ENCODE measurements around the gene CLEC4G. TPM values are rescaled to one million over a fixed set of nuclear protein-coding genes. Genes with fewer than 3 reads are reported as not detected.

Gene CLEC4G
- total and polyA plus RNA-seq, 4 experiments from 2014 or later: not detected

DNA sequence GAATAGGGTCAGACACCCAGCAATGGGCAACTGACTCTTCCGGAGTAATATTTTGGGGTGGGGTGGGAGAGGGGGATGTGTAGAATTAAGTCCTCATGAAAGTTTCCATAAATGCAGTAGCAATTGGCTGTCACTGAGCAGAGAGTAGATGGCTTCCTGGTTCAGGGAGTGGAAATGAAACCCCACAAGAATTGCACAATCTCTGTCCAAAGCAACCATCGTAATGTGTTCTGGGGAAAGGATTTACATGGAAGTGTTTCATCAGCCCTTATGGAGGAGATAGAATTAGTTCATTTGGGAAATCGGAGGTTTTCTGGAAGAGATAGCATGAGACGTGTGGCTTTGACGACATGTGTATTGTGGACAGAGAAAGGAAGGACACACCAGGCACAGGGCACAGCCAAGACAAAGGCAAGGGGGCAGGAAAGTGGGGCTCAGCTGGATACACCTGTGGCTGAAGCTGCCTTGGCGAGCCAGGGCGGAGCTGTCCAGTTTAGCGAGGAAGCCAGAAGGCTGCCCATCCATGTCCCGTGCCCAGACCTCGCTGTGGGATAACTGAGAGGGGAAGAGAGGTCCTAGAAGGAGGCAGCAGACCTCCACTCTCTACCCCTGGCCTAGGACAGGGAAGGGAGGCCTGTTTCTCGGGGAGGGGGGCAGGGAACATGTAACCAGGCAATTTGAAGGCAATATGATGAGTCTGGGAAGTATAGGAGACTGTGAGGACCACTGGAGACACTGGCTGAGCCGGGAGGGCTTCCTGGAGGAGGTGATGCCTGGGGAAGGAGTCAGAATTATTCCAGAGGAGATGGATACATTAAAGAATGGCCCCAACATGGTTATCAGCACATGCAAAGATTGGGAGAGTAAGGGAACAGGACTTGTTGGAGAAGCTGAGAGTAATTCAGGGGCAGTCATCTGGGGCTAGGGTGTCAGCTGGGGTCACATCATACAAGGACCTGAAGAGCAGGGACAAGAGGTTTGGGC lies 2.6 kb upstream of the CLEC4G start:
- H3K36me3 ChIP-seq (ENCODE audit: insufficient read depth, low read length): no peaks in the 10 kb centered on the region
- no peak overlapping the region for H3K4me3 ChIP-seq (ENCODE audit: low read length in 2 of 2)
- Mint-ChIP-seq H3K27me3 (peaks cover 19 to 21% of the 10 kb centered on the region in 2 donors), H3K4me1 (peaks cover 0 to 10% (median 6%) of the 10 kb centered on the region in 4 donors), H3K4me3 (no peak overlapping the region), H3K27ac (peak overlapping the region in 1 of 7 donors; percentile 40), H3K9me3 (peaks cover 0 to 1% (median 0%) of the 10 kb centered on the region in 8 donors), H3K36me3 (no peaks in the 10 kb centered on the region)
- H3K27ac ChIP-seq (ENCODE audit: low read depth, low read length): no peak overlapping the region
- POLR2A ChIA-PET (ENCODE audit: partially characterized antibody): no interaction called here
- no peak for DNase-seq
- intact Hi-C loops (cut with micrococcal nuclease): no loop called here
- peaks cover 10% of the 10 kb centered on the region for H3K4me1 ChIP-seq (ENCODE audit: insufficient read depth, low read length)
- H3K9me3 ChIP-seq (ENCODE audit: control insufficient read depth in 1 of 2, low read length in 2 of 2): no peaks in the 10 kb centered on the region
- CTCF ChIA-PET (ENCODE audit: partially characterized antibody): no interaction called here
- H3K27me3 ChIP-seq (ENCODE audit: insufficient read depth, low read length): peaks cover 7% of the 10 kb centered on the region

DNA sequence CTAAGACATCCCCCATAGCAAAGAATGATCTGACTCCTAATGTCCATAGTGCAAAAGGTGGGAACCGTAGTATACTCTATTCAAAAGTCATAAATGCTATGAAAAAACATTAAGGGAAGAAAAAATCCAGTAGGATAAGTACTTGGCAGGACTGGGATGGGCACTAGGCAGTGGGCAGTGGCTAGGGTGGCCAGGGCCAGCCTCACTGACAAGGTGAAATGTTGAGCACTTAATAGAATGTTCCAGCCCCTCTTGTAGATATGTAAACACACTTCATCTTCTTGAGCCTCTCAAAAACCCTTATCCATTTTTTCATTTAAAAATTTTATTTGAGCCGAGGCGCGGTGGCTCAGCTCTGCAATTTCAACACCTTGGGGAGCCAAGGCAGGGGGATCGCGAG lies 1.5 kb upstream of the CLEC4G start:
- Histone ChIP-seq H3K27ac (ENCODE audit: low read depth, low read length) (no peak overlapping the region), H3K4me3 (ENCODE audit: low read length in 2 of 2) (no peak overlapping the region), H3K4me1 (ENCODE audit: insufficient read depth, low read length) (peaks cover 17% of the 10 kb centered on the region), H3K27me3 (ENCODE audit: insufficient read depth, low read length) (peaks cover 19% of the 10 kb centered on the region), H3K9me3 (ENCODE audit: control insufficient read depth in 1 of 2, low read length in 2 of 2) (no peaks in the 10 kb centered on the region), H3K36me3 (ENCODE audit: insufficient read depth, low read length) (no peaks in the 10 kb centered on the region)
- ChIA-PET POLR2A (ENCODE audit: partially characterized antibody) (no interaction called here), CTCF (ENCODE audit: partially characterized antibody) (no interaction called here)
- Mint-ChIP-seq H3K9me3 (peaks cover 0 to 1% (median 0%) of the 10 kb centered on the region in 8 donors), H3K36me3 (no peaks in the 10 kb centered on the region), H3K4me3 (no peak overlapping the region), H3K27ac (no peak overlapping the region), H3K4me1 (peaks cover 2 to 17% (median 12%) of the 10 kb centered on the region in 4 donors), H3K27me3 (peaks cover 30 to 31% of the 10 kb centered on the region in 2 donors)
- DNase-seq: no peak
- intact Hi-C loops (cut with micrococcal nuclease): no loop called here

DNA sequence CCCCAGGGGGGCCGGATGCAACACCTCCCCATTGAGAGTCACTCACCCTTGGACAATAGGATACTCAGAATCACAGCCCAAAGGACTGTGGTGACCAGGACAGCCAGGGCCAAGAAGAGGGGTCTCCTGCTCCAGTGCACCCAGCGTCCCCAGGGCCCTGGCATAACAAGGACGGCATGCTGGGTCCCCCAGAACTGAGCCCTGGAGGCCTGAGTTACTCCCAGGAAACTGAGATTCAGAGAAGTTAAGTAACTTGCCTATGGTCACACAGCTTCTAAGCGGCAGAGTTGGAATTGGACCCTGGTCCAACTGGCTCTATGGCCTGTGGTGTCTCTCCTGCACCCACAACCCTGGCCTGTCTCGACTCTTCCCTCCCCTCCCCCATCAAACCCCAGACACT lies 295 bp downstream of the CLEC4G start:
- H3K9me3 Mint-ChIP-seq: peaks cover 0 to 4% (median 0%) of the 10 kb centered on the region in 8 donors
- DNase-seq: no peak
- H3K27me3 Mint-ChIP-seq: peaks cover 36% of the 10 kb centered on the region in 2 donors
- H3K4me1 ChIP-seq (ENCODE audit: insufficient read depth, low read length): peaks cover 17% of the 10 kb centered on the region
- peaks cover 21% of the 10 kb centered on the region for H3K27me3 ChIP-seq (ENCODE audit: insufficient read depth, low read length)
- no peaks in the 10 kb centered on the region for H3K9me3 ChIP-seq (ENCODE audit: control insufficient read depth in 1 of 2, low read length in 2 of 2)
- POLR2A ChIA-PET (ENCODE audit: partially characterized antibody): no interaction called here
- peak overlapping the region in 1 of 8 donors; percentile 41 for H3K4me3 Mint-ChIP-seq
- peaks cover 2 to 17% (median 12%) of the 10 kb centered on the region in 4 donors for H3K4me1 Mint-ChIP-seq
- no peaks in the 10 kb centered on the region for H3K36me3 Mint-ChIP-seq
- H3K27ac Mint-ChIP-seq: no peak overlapping the region
- CTCF ChIA-PET (ENCODE audit: partially characterized antibody): no interaction called here
- no peak overlapping the region for H3K27ac ChIP-seq (ENCODE audit: low read depth, low read length)
- no peaks in the 10 kb centered on the region for H3K36me3 ChIP-seq (ENCODE audit: insufficient read depth, low read length)
- intact Hi-C loops (cut with micrococcal nuclease): no loop called here
- H3K4me3 ChIP-seq (ENCODE audit: low read length in 2 of 2): no peak overlapping the region

DNA sequence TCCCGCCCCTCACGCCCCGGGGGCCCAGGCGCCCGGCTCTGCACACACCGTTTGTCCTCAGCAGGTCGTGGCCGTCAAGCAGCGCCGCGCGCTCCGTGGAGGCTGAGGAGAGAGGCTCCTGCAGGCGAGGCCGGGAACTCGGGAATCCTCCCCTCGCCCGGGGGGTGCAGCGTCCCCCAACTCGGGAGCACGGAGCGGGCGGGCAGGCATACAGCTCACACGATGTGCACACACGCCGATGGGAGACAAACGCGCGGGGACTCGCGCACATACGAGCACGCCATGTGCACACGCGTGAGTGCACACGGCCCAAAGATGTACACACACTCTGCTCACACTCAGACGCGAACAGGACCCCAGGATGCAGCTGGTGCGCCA lies 703 bp downstream of the CLEC4G start:
- peaks cover 17% of the 10 kb centered on the region for H3K4me1 ChIP-seq (ENCODE audit: insufficient read depth, low read length)
- H3K27ac ChIP-seq (ENCODE audit: low read depth, low read length): no peak overlapping the region
- Mint-ChIP-seq H3K4me1 (peaks cover 2 to 17% (median 12%) of the 10 kb centered on the region in 4 donors), H3K27me3 (peaks cover 35 to 36% of the 10 kb centered on the region in 2 donors), H3K4me3 (peak overlapping the region in 1 of 8 donors; percentile 41), H3K27ac (no peak overlapping the region), H3K9me3 (peaks cover 0 to 4% (median 0%) of the 10 kb centered on the region in 8 donors), H3K36me3 (no peaks in the 10 kb centered on the region)
- no peak overlapping the region for H3K4me3 ChIP-seq (ENCODE audit: low read length in 2 of 2)
- CTCF ChIA-PET (ENCODE audit: partially characterized antibody): no interaction called here
- POLR2A ChIA-PET (ENCODE audit: partially characterized antibody): no interaction called here
- intact Hi-C loops (cut with micrococcal nuclease): no loop called here
- H3K36me3 ChIP-seq (ENCODE audit: insufficient read depth, low read length): no peaks in the 10 kb centered on the region
- no peak for DNase-seq
- H3K9me3 ChIP-seq (ENCODE audit: control insufficient read depth in 1 of 2, low read length in 2 of 2): no peaks in the 10 kb centered on the region
- H3K27me3 ChIP-seq (ENCODE audit: insufficient read depth, low read length): peaks cover 21% of the 10 kb centered on the region

DNA sequence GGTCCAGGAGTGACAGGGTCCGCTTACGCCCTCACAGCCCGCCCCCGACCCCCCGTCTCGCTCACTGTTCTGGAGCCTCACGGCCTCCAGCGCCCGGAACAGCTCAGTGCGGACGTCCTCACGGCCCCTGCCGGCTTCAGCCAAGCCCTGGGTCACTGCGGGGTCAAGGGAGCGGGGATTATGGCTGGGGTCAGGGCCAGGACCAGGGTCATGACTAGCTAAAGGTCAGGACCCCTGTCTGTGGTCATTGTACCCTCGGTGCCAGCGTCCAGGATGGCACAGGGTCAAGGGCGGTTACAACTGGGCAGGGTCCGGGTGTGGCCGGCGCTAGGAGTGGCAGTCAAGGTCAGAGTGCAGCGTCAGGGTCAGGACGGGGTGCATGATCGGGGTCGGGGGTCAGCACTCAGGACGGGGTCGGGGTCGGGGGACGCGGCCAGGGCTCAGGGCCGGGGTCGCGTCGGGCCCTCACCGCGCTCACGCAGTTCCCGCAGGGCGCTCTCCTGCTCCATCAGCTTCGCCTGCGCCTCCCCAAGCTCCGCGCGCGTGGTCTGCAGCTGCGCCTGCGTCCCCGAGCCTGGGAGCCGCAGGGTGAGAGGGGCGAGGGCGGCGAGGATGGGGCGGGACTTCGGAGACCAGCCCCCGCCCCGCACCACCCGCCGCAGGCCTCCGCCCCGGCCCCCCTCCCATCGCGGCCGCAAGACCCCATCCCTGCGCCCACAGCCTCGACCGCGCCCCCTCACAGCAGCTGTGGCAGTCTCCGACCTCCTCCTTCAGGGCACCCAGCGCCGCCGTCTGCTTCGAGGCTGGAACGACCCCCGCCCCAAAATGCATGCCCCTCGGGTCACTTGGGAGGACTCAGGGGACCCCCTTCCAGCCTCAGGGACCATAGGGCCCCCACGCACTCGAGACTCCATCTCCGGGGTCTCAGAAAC lies 1.4 kb downstream of the CLEC4G start:
- H3K27me3 Mint-ChIP-seq: peaks cover 34 to 36% of the 10 kb centered on the region in 2 donors
- Histone ChIP-seq H3K27ac (ENCODE audit: low read depth, low read length) (no peak overlapping the region), H3K27me3 (ENCODE audit: insufficient read depth, low read length) (peaks cover 21% of the 10 kb centered on the region), H3K4me1 (ENCODE audit: insufficient read depth, low read length) (peaks cover 17% of the 10 kb centered on the region), H3K4me3 (ENCODE audit: low read length in 2 of 2) (no peak overlapping the region), H3K36me3 (ENCODE audit: insufficient read depth, low read length) (no peaks in the 10 kb centered on the region), H3K9me3 (ENCODE audit: control insufficient read depth in 1 of 2, low read length in 2 of 2) (no peaks in the 10 kb centered on the region)
- CTCF ChIA-PET (ENCODE audit: partially characterized antibody): no interaction called here
- H3K36me3 Mint-ChIP-seq: no peaks in the 10 kb centered on the region
- H3K9me3 Mint-ChIP-seq: peaks cover 0 to 4% (median 0%) of the 10 kb centered on the region in 8 donors
- intact Hi-C loops (cut with micrococcal nuclease): no loop called here
- H3K4me1 Mint-ChIP-seq: peaks cover 2 to 17% (median 12%) of the 10 kb centered on the region in 4 donors
- no peak for DNase-seq
- H3K4me3 Mint-ChIP-seq: peak overlapping the region in 2 of 8 donors; percentile 21 to 75
- peak overlapping the region in 1 of 7 donors; percentile 77 for H3K27ac Mint-ChIP-seq
- POLR2A ChIA-PET (ENCODE audit: partially characterized antibody): no interaction called here

DNA sequence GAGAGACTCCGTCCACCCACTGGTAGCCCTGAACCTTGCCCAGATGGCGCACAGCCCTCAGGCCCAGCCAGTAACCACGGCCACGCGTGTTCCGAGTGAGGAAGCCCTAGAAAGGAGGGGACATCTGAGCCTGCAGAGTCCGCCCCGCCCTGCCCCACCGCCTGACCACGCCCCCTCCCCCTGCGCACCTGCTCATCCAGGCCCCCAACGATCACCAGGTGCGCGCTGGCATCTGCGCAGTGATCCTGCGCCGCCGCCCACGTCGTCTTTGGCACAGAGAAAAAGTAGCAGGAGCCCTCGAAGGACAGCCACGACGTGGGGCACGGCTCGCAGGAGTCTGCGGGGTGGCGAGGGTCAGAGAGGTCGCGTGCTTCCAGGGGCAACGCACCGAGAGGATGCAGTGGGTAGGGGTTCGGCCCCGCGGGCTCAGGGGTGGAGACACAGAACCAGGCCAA lies 2.1 kb downstream of the CLEC4G start:
- H3K9me3 Mint-ChIP-seq: peaks cover 0 to 2% (median 0%) of the 10 kb centered on the region in 8 donors
- H3K9me3 ChIP-seq (ENCODE audit: control insufficient read depth in 1 of 2, low read length in 2 of 2): no peaks in the 10 kb centered on the region
- ChIA-PET POLR2A (ENCODE audit: partially characterized antibody) (no interaction called here), CTCF (ENCODE audit: partially characterized antibody) (no interaction called here)
- H3K27me3 Mint-ChIP-seq: peaks cover 33 to 36% of the 10 kb centered on the region in 2 donors
- H3K27me3 ChIP-seq (ENCODE audit: insufficient read depth, low read length): peaks cover 21% of the 10 kb centered on the region
- H3K27ac Mint-ChIP-seq: no peak overlapping the region
- no peak overlapping the region for H3K4me3 ChIP-seq (ENCODE audit: low read length in 2 of 2)
- peak overlapping the region in 5 of 8 donors; percentile 6 to 75 (median 35) for H3K4me3 Mint-ChIP-seq
- no peaks in the 10 kb centered on the region for H3K36me3 Mint-ChIP-seq
- no peaks in the 10 kb centered on the region for H3K36me3 ChIP-seq (ENCODE audit: insufficient read depth, low read length)
- peaks cover 2 to 17% (median 12%) of the 10 kb centered on the region in 4 donors for H3K4me1 Mint-ChIP-seq
- H3K4me1 ChIP-seq (ENCODE audit: insufficient read depth, low read length): peaks cover 17% of the 10 kb centered on the region
- H3K27ac ChIP-seq (ENCODE audit: low read depth, low read length): no peak overlapping the region
- no peak for DNase-seq
- intact Hi-C loops (cut with micrococcal nuclease): no loop called here

Measured in CD4-positive, alpha-beta memory T cell (primary cell).